ENCODE data around the gene CD40LG.

The CD40LG gene

DNA sequence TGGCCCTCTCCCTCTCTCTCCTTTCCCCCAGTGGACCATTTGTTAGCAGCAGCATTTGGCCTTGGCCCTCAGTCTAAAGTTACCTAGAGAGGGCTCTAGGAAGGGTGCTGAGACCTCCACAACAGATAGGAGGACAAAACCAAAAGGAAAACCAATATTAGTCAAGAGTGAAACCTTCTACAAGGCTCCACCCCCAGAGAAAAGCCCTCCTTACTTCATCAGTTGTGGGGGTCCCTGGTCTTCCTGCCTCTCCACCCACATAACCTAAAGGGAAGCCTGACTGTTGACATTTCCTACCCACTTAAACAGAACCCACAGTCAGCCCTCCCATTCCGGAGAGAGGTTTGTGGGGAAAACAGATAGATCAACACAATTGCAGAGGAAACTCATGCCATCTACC, 4.7 kb upstream of the CD40LG start:
- no peak overlapping the region for H3K4me3 ChIP-seq (ENCODE audit: low read length)
- no peak for DNase-seq (ENCODE audit: low read depth)
- no peak for TF ChIP-seq CTCF (conservative IDR thresholded peaks at IDR 0.05; ENCODE audit: low read depth, low read length)

DNA sequence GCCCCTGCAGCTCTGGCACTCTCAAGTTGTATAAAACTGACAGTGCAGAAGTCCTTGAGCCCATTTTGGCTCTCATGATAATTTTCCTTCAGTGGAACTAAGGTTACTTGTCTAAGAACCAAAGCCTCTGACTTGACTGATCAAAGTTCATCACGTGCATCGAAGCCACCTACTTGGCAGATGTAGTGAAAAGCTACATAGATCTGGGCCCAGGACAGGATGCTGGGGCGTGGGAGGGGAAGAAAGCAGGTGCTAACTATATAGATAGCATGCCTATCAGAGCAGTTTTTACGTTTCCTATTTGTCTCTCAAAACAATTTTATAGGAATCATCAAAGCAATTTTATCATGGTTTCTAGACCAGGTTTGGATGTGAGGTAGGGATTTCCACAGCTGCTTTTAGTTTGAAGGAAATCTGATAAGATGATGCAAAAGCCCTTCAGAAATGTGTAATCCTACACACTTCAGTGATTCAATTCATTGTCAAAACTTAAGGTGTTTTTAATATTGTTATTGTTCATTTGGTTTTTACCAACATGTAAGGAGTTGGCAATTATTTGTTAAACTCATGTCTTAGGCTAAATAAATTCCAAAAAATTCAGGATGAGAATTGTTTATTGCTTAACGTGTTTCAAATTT, 1.2 kb upstream of the CD40LG start:
- no peak for TF ChIP-seq CTCF (conservative IDR thresholded peaks at IDR 0.05; ENCODE audit: low read depth, low read length)
- H3K4me3 ChIP-seq (ENCODE audit: low read length), result no peak overlapping the region
- no peak for DNase-seq (ENCODE audit: low read depth)

GRCh38 chrX:136650811-136651210, 2.9 kb downstream of the CD40LG start:
- TF ChIP-seq CTCF (conservative IDR thresholded peaks at IDR 0.05; ENCODE audit: low read depth, low read length), result no peak
- no peak for DNase-seq (ENCODE audit: low read depth)
- H3K4me3 ChIP-seq (ENCODE audit: low read length), result no peak overlapping the region

DNA sequence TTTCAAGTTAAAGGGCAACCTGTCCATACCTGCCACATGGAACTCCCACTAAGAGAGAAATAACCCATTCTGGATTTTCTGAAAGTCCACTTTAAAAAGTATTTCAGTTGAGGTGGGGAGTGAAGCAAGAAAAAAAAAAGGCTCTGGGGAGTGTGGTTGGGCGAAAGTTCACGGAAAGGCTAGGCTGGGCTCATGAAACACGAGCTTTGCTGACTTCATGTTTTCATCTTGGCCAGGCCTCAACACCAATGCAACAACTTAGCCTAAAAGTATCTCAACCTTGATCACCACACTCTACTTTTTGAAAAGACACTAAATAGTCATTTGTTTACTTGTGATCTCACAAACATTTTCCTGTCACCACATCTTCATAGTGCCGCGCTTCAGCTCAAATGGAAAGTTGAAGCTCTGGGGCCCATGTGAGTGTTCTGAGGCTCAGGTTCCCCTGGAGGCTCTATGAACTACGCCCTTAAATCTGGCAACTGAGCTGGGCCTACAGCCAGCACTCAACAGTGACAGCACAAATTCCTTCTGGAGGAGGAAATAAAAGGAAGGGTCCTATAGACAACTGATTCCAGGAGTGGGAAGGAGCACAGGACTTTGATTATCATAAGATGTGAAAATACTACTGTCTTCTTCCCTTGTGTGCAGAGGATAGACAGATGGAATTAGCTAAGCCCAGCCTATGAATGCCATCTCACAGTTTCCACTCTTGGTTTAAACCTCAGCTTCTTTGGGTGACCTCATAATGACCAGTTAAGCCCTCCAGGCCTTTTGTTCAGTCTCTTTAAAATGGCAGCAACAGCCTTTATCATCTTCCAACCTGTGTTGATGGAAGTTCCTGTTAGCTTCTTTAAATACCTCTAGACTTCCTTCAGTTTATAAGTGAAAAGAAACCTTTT, 5.1 kb downstream of the CD40LG start:
- DNase-seq (ENCODE audit: low read depth), result no peak
- H3K4me3 ChIP-seq (ENCODE audit: low read length), result no peak overlapping the region
- no peak for TF ChIP-seq CTCF (conservative IDR thresholded peaks at IDR 0.05; ENCODE audit: low read depth, low read length)

GRCh38 chrX:136656361-136656964, 8.5 kb downstream of the CD40LG start:
- no peak overlapping the region for H3K4me3 ChIP-seq (ENCODE audit: low read length)
- TF ChIP-seq CTCF (conservative IDR thresholded peaks at IDR 0.05; ENCODE audit: low read depth, low read length), result no peak
- DNase-seq (ENCODE audit: low read depth), result no peak

GRCh38 chrX:136658151-136658550, 10.2 kb downstream of the CD40LG start:
- no peak overlapping the region for H3K4me3 ChIP-seq (ENCODE audit: low read length)
- no peak for DNase-seq (ENCODE audit: low read depth)
- TF ChIP-seq CTCF (conservative IDR thresholded peaks at IDR 0.05; ENCODE audit: low read depth, low read length), result no peak

Measured in retinal pigment epithelial cell (primary cell).